H1 (cell line): ENCODE results near the gene LPXN. TPM values are rescaled to one million over a fixed set of nuclear protein-coding genes. Genes with fewer than 3 reads are reported as not detected.

ENCODE experiments used
- CTCF ChIA-PET: fragments of 300-600 bp; sonication (Branson Sonifier 250); formaldehyde crosslinking; loops from one replicate; lab custom pipeline; 2021; ENCODE audit not compliant: partially characterized antibody; lab: Charles Lee
- POLR2A ChIA-PET: fragments of 300-600 bp; sonication (Branson Sonifier 250); formaldehyde crosslinking; loops from one replicate; lab custom pipeline; 2021; ENCODE audit warnings: inconsistent platforms; ENCODE audit not compliant: partially characterized antibody; lab: Charles Lee
- DNase-seq, 2 experiments: peaks; one replicate each; pipeline versions ENCODE4 v3.0.0 to v3.0.0-alpha.2; 2010 to 2022; ENCODE audit warnings: low spot score in 2 of 2, low read depth in 1 of 2, mixed read lengths in 1 of 2
- FAIRE-seq: peaks from 2 replicates; lab custom pipeline; 2011; peaks lifted over from hg19 to GRCh38; lab: Jason Lieb, UNC
- H2AFZ ChIP-seq: 2 replicates; pipeline ENCODE4 v1.8.1; 2012; ENCODE audit warnings: low read length, inconsistent platforms
- H2AK5ac ChIP-seq: 2 replicates; pipeline ENCODE4 v1.6.1; 2013; ENCODE audit warnings: low read depth, low read length
- H2BK120ac ChIP-seq: replicated peaks from 2 replicates; pipeline ENCODE3; 2013; ENCODE audit warnings: low read depth, low read length, inconsistent platforms
- H2BK12ac ChIP-seq: 2 replicates; pipeline ENCODE4 v1.6.1; 2013; ENCODE audit warnings: low read depth, low read length
- H2BK15ac ChIP-seq: 2 replicates; pipeline ENCODE4 v1.6.1; 2013; ENCODE audit warnings: low read length
- H2BK20ac ChIP-seq: 2 replicates; pipeline ENCODE4 v1.6.1; 2013; ENCODE audit warnings: low read length
- H2BK5ac ChIP-seq: 2 replicates; pipeline ENCODE4 v1.6.1; 2013; ENCODE audit warnings: low read depth, low read length
- H3K14ac ChIP-seq: 2 replicates; pipeline ENCODE4 v1.6.1; 2013; ENCODE audit warnings: inconsistent platforms; ENCODE audit not compliant: insufficient read length
- H3K18ac ChIP-seq: 2 replicates; pipeline ENCODE4 v1.6.1; 2013; ENCODE audit warnings: low read length; ENCODE audit errors: extremely low read depth
- H3K23ac ChIP-seq: 2 replicates; pipeline ENCODE4 v1.6.1; 2013; ENCODE audit warnings: inconsistent platforms; ENCODE audit not compliant: insufficient read length
- H3K23me2 ChIP-seq: 2 replicates; pipeline ENCODE4 v1.6.1; 2013; ENCODE audit warnings: low read depth, low read length
- H3K27ac ChIP-seq: 2 replicates; pipeline ENCODE4 v1.6.1; 2011; ENCODE audit warnings: low read depth, low read length, inconsistent platforms
- H3K27me3 ChIP-seq, 4 experiments: replicated peaks in 1 of 4; 1 replicate in 1 of 4; 2 replicates in 3 of 4; pipeline versions ENCODE4 v1.6.1 to v1.8.1; 2011 to 2013; ENCODE audit warnings: low read length in 3 of 4, mild to moderate bottlenecking in 3 of 4, inconsistent platforms in 2 of 4, mixed read lengths in 2 of 4, moderate library complexity in 1 of 4; ENCODE audit not compliant: control insufficient read depth in 3 of 4, insufficient read depth in 3 of 4; ENCODE audit errors: extremely low read depth in 1 of 4
- H3K36me3 ChIP-seq, 4 experiments: 2 replicates each; pipeline versions ENCODE4 v1.6.1 to v1.8.1; 2011 to 2013; ENCODE audit warnings: mild to moderate bottlenecking in 4 of 4, low read length in 3 of 4, moderate library complexity in 2 of 4, control low read depth in 1 of 4, inconsistent platforms in 1 of 4; ENCODE audit not compliant: insufficient read depth in 4 of 4, control insufficient read depth in 2 of 4
- H3K4ac ChIP-seq: replicated peaks from 2 replicates; pipeline ENCODE3; 2013; ENCODE audit warnings: low read length, low read depth, mixed read lengths, inconsistent platforms; ENCODE audit not compliant: insufficient read length
- H3K4me1 ChIP-seq, 4 experiments: replicated peaks in 1 of 4; 1 replicate in 1 of 4; 2 replicates in 3 of 4; pipeline versions ENCODE4 v1.6.1 to v1.8.1; 2011 to 2013; ENCODE audit warnings: low read length in 3 of 4, inconsistent platforms in 2 of 4, mixed read lengths in 1 of 4; ENCODE audit not compliant: insufficient read depth in 4 of 4, control insufficient read depth in 3 of 4
- H3K4me2 ChIP-seq, 2 experiments: 2 replicates each; pipeline versions ENCODE4 v1.6.1 to v1.8.1; 2011 to 2013; ENCODE audit warnings: low read depth in 2 of 2, low read length in 2 of 2, control low read depth in 1 of 2, inconsistent platforms in 1 of 2, mild to moderate bottlenecking in 1 of 2; ENCODE audit not compliant: insufficient read depth in 1 of 2
- H3K4me3 ChIP-seq, 4 experiments: fragments of 200-600, 300-600 bp in 1 of 4; sonication (generic), shearing (Covaris generic), sonication (Bioruptor Twin) in 1 of 4; 2 replicates each; pipeline versions ENCODE4 v1.5.1 to v1.8.1; 2011 to 2016; ENCODE audit warnings: low read length in 4 of 4, low read depth in 3 of 4, control low read depth in 2 of 4, inconsistent platforms in 2 of 4, mild to moderate bottlenecking in 2 of 4, mixed read lengths in 1 of 4, moderate library complexity in 1 of 4; ENCODE audit not compliant: insufficient read depth in 2 of 4; ENCODE audit errors: extremely low read depth in 1 of 4
- H3K56ac ChIP-seq: replicated peaks from 2 replicates; pipeline ENCODE3; 2013; ENCODE audit warnings: low read depth, mild to moderate bottlenecking, mixed read lengths, low read length, inconsistent platforms; ENCODE audit not compliant: insufficient read length
- H3K79me1 ChIP-seq: 2 replicates; pipeline ENCODE4 v1.6.1; 2013; ENCODE audit warnings: low read depth, low read length, control low read depth
- H3K79me2 ChIP-seq, 2 experiments: 2 replicates each; pipeline versions ENCODE4 v1.6.1 to v1.8.1; 2012 to 2013; ENCODE audit warnings: low read length in 2 of 2, mild to moderate bottlenecking in 2 of 2, inconsistent platforms in 1 of 2; ENCODE audit not compliant: insufficient read depth in 2 of 2, control insufficient read depth in 1 of 2
- H3K9ac ChIP-seq, 4 experiments: replicated peaks in 1 of 4; 1 replicate in 1 of 4; 2 replicates in 3 of 4; pipeline versions ENCODE4 v1.6.1 to v1.8.1; 2011 to 2013; ENCODE audit warnings: low read depth in 3 of 4, low read length in 3 of 4, control low read depth in 2 of 4, mild to moderate bottlenecking in 2 of 4, moderate library complexity in 2 of 4, inconsistent platforms in 1 of 4; ENCODE audit errors: extremely low read depth in 1 of 4
- H3K9me3 ChIP-seq, 2 experiments: 2 replicates each; pipeline versions ENCODE4 v1.6.1 to v1.8.1; 2012 to 2013; ENCODE audit warnings: mild to moderate bottlenecking in 2 of 2, moderate library complexity in 2 of 2, control low read depth in 1 of 2, inconsistent platforms in 1 of 2, low read depth in 1 of 2, low read length in 1 of 2, mixed read lengths in 1 of 2; ENCODE audit not compliant: insufficient read depth in 2 of 2
- H4K20me1 ChIP-seq, 2 experiments: replicated peaks in 1 of 2; 2 replicates each; pipeline versions ENCODE3 to v1.8.1; 2011 to 2013; ENCODE audit warnings: inconsistent platforms in 2 of 2, low read length in 2 of 2, mild to moderate bottlenecking in 1 of 2; ENCODE audit not compliant: insufficient read depth in 2 of 2, control insufficient read depth in 1 of 2
- H4K5ac ChIP-seq: 2 replicates; pipeline ENCODE4 v1.6.1; 2013; ENCODE audit warnings: low read length, low read depth, mixed read lengths, inconsistent platforms; ENCODE audit not compliant: insufficient read length
- H4K8ac ChIP-seq: 2 replicates; pipeline ENCODE4 v1.8.0; 2013; ENCODE audit warnings: mild to moderate bottlenecking, moderate library complexity, low read length, inconsistent platforms; ENCODE audit not compliant: insufficient read depth; ENCODE audit errors: extremely low read depth
- H4K91ac ChIP-seq: replicated peaks from 2 replicates; pipeline ENCODE3; 2013; ENCODE audit warnings: low read length, mixed read lengths, inconsistent platforms; ENCODE audit not compliant: insufficient read length
- KDM5A ChIP-seq: fragments of 200-600 bp; IDR thresholded peaks from 2 replicates; pipeline ENCODE4 v1.7.1; 2012; ENCODE audit warnings: mild to moderate bottlenecking, low read length, inconsistent platforms, mixed read lengths
- SIN3A ChIP-seq, 2 experiments: IDR thresholded peaks in 1 of 2; conservative IDR thresholded peaks in 1 of 2; 2 replicates each; pipeline ENCODE4 v1.6.1; 2011 to 2012; ENCODE audit warnings: low read length in 2 of 2, improper control_type of control experiment in 1 of 2, low read depth in 1 of 2, mild to moderate bottlenecking in 1 of 2
- SIRT6 ChIP-seq: IDR thresholded peaks from one replicate; pipeline ENCODE4 v1.7.1; 2012; ENCODE audit warnings: low read length, inconsistent platforms
- WGBS, 2 experiments: shearing (Covaris generic) in 1 of 2; methylation state at CpG; one replicate each; pipeline versions ENCODE4 v1.1.6 to v1.1.7; 2013 to 2015; ENCODE audit warnings: low lambda C conversion rate in 2 of 2, mixed read lengths in 2 of 2, inconsistent platforms in 1 of 2, low coverage in 1 of 2, missing lambda C conversion rate in 1 of 2; ENCODE audit not compliant: insufficient replicate concordance in 2 of 2, insufficient coverage in 1 of 2, insufficient read length in 1 of 2; ENCODE audit errors: extremely low coverage in 1 of 2, missing lambda C conversion rate in 1 of 2; 5-methylcytosine and 5-hydroxymethylcytosine counted together
- polyA plus RNA-seq, 7 experiments: library from polyadenylated mRNA; depleted of rRNA in 3 of 7; stranded (reverse) in 5 of 7; unstranded in 2 of 7; fragments of >200 nt in 5 of 7; fragments of 200-250 nt in 2 of 7; gene quantifications; 1 replicate in 5 of 7; 2 replicates in 1 of 7; 4 replicates in 1 of 7; pipeline versions ENCODE4 v1.2.1 to v1.2.3, GENCODE V29; 2011 to 2013; ENCODE audit warnings: missing spikeins in 2 of 7, mixed read lengths in 2 of 7
- total RNA-seq: library from RNA; stranded (reverse); fragmentation: NEBNext Ultra II Directional; extraction: Animal tissue kit (Norgen Biotek cat#: 25700); gene quantifications from 2 replicates; pipeline ENCODE4 v1.2.1, GENCODE V29; 2021

LPXN gene
- total and polyA plus RNA-seq, 2 of the 8 experiments (the other 6 are each of a cell fraction or from before 2014, with no cell fraction given), result 1.4 to 2.7 TPM

DNA sequence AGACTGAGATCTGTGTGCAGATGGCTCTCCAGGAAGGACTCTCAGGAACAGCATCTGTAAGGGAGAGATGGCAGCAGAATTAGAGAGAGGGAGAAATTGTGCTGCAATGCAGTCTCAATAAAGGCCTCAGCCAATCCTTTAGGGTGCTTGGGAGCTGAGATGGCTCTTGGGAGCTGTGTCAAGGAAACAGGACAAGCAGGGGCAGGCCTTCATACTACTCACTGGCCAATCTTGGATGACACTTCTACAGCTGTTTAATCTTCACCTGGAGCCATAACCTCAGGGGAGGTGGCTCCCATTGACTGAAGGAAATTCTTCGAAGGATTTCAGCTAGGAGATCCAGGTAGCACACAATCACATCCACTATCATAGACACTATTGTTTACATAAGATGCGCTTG is 77.7 kb downstream of the LPXN start:
- no peak overlapping the region for H3K18ac ChIP-seq
- H4K91ac ChIP-seq, result no peak overlapping the region
- H3K9me3 ChIP-seq, result no peaks in the 10 kb centered on the region
- H3K56ac ChIP-seq, result no peak overlapping the region
- H3K4me1 ChIP-seq, result no peaks in the 10 kb centered on the region
- ChIA-PET POLR2A (no interaction called here), CTCF (interaction anchor here (2.1 to 2.3 kb wide), 2 partner anchors 15 to 26 kb away, joined by 7 to 8 read pairs; no protein-coding TSS in a partner anchor)
- H3K23me2 ChIP-seq, result no peaks in the 10 kb centered on the region
- DNase-seq, result no peak
- H2AFZ ChIP-seq, result no peak overlapping the region
- H3K79me2 ChIP-seq, result no peaks in the 10 kb centered on the region
- no peak overlapping the region for H3K4me2 ChIP-seq
- no peak overlapping the region for H3K9ac ChIP-seq
- no peak overlapping the region for H3K14ac ChIP-seq
- FAIRE-seq, result no peak
- no peaks in the 10 kb centered on the region; a peak in 1 of 7 replicates for H3K27me3 ChIP-seq
- H3K79me1 ChIP-seq, result no peaks in the 10 kb centered on the region
- no peak overlapping the region for H3K4ac ChIP-seq
- H2AK5ac ChIP-seq, result no peak overlapping the region
- no peaks in the 10 kb centered on the region for H3K36me3 ChIP-seq
- no peak overlapping the region for H2BK20ac ChIP-seq
- no peak overlapping the region for H2BK15ac ChIP-seq
- H4K20me1 ChIP-seq, result no peaks in the 10 kb centered on the region
- H2BK12ac ChIP-seq, result no peak overlapping the region
- no peak overlapping the region for H4K5ac ChIP-seq
- H4K8ac ChIP-seq, result no peak overlapping the region
- 93% methylated on average over 2 of the region's 2 CpGs; no CpG with 5 or more reads in 1 of the 2 experiments for WGBS, 2 experiments
- H2BK5ac ChIP-seq, result no peak overlapping the region
- no peak overlapping the region for H3K4me3 ChIP-seq
- H3K23ac ChIP-seq, result no peak overlapping the region
- H2BK120ac ChIP-seq, result no peak overlapping the region
- no peak overlapping the region for H3K27ac ChIP-seq
- TF ChIP-seq KDM5A (no peak), SIN3A (conservative IDR thresholded peaks at IDR 0.05 in 1 of 2, IDR thresholded peaks at IDR 0.05 in 1 of 2; ENCODE audit: low read depth in 1 of 2, low read length in 2 of 2) (no peak), SIRT6 (no peak)
